GM13976 (cell line): ENCODE data around the gene TMTC2.

ENCODE experiments used
- DNase-seq: peaks from one replicate; pipeline ENCODE4 v3.0.0; 2012; ENCODE audit warnings: low spot score
- CTCF ChIP-seq: IDR thresholded peaks from 2 replicates; pipeline ENCODE4 v1.5.1; 2012; ENCODE audit warnings: borderline replicate concordance, mild to moderate bottlenecking; ENCODE audit not compliant: insufficient read depth; ENCODE audit errors: extremely low read depth, missing control alignments, control extremely low read depth
- in situ Hi-C: fragments of 300-500 bp; cut with MboI; formaldehyde crosslinking; loops from one replicate; pipeline ENCODE4 v1.12.0; 2022; ENCODE audit warnings: low sequenced_read_pairs, mixed read lengths, inconsistent platforms; ENCODE audit not compliant: unreplicated experiment

TMTC2 gene

GRCh38 chr12:83059107-83059506, 372.4 kb downstream of the TMTC2 start:
- in situ Hi-C loops, result no loop called here
- TF ChIP-seq CTCF, result no peak
- DNase-seq, result no peak

- in situ Hi-C loops, result no loop called here
- TF ChIP-seq CTCF, result no peak
- DNase-seq, result no peak
Observed at GRCh38 chr12:83065562-83065961, 378.9 kb downstream of the TMTC2 start.

- DNase-seq, result no peak
- TF ChIP-seq CTCF, result no peak
- in situ Hi-C loops, result no loop called here
Observed at GRCh38 chr12:83067981-83068380, 381.3 kb downstream of the TMTC2 start.

DNA sequence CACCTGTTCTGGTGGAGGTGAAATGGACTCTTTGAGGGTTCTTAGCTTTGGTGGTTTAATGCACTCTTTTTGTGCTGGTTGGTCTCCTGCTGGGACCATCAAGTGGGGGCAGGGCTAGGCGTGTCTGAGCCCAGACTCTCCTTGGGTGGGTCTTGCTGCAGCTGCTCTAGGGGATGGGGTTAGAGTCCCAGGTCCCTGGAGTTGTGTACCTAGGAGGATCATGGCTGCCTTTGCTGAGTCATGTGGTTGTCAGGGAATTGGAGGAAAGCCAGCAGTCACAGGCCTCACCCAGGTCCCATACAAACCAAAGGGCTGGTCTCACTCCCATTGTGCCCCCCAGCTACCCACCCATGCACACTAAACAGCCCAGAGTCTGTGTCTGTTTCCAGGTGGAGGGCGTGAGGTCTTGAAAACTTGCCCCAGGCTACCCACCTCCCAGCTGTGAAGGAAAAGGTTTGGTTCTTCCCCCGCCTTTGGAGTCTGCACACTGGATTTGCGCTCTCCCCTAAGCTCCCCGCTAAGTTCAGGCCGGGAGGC, 387.7 kb downstream of the TMTC2 start:
- TF ChIP-seq CTCF, result no peak
- no peak for DNase-seq
- in situ Hi-C loops, result no loop called here

DNA sequence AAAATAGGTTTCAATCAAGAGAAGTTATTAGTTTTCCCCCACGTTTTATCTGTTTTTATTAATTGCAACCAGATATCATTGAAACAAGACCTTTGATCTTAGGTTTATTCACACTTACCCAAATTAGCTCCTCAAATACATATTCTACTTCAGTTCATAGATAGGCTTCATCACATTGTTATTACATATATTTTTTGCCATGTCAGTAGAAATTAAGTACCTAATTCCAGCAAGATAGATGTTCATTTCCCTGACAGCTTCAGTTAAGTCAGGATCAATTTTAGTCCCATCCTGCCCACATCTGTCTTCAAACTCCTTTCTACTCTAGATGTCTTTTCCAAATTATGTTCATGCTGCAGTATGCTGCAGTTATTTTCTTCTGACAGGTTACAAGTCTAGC, 388.8 kb downstream of the TMTC2 start:
- in situ Hi-C loops, result no loop called here

DNA sequence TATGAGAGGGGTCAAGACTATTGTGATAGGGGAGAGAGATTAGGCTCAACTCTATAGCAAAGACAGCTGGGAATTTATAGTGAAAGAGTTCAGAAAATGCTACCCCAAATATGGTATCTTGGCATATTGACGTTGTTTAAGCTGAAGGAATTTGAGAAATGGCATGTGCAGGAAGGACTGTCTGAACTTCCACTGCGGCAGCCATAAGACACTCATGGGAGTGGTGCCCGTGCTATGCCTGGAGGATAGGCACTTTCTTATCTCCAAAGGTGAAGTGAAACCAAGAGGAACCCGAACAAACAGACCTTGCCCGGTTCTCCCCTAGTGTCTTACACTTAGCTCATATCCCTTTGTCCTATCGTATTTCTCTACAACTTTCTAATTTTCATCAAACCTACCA, 390.3 kb downstream of the TMTC2 start:
- no peak for DNase-seq
- no peak for TF ChIP-seq CTCF
- in situ Hi-C loops, result no loop called here

More for the DNA sequence above, 388.8 kb downstream of the TMTC2 start:
- DNase-seq, result no peak
- TF ChIP-seq CTCF, result no peak

DNA sequence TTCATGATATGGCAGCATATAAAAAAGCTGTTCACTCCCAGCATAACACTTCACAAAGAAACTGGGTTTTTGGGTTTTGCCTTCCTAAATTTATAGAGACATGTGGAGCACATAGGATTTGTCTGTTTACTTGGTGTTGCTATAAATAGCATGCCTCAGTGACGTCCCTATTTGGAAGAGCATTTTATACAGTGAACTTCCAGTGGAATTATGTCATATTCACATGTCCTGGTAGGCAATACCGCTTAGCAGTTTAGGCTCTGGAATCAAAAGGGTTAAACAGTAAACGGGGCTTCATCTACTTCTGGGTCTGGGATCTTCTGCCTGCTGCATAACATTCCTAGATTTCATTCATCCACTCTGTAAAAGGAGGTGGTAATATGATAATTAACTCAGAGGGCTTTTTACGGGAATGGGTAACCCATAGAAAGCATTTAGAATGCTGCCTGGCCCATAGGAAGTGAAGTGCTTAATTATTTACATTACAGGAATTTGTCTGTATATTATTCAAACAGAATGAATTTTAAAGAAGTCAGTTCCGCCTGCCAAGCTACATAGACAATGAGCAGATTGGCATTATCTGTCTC, 396.1 kb downstream of the TMTC2 start:
- in situ Hi-C loops, result no loop called here
- DNase-seq, result no peak
- no peak for TF ChIP-seq CTCF
